Measurements from ENCODE around the gene MVB12B.

GRCh38 chr9:126532489-126532888 lies 205.9 kb downstream of the MVB12B start:
- TF ChIP-seq CTCF (IDR thresholded peaks at IDR 0.05) (no peak), POLR2A (IDR thresholded peaks at IDR 0.05) (no peak)

All from Peyer's patch (tissue), 4 donors.